Cerebellar cortex (tissue), 1 donor: ENCODE data around the gene CHPF2.

Experiments
- DNase-seq: peaks from one replicate; pipeline ENCODE4 v3.0.0-alpha.2; 2015; ENCODE audit warnings: low spot score

The CHPF2 gene

DNA sequence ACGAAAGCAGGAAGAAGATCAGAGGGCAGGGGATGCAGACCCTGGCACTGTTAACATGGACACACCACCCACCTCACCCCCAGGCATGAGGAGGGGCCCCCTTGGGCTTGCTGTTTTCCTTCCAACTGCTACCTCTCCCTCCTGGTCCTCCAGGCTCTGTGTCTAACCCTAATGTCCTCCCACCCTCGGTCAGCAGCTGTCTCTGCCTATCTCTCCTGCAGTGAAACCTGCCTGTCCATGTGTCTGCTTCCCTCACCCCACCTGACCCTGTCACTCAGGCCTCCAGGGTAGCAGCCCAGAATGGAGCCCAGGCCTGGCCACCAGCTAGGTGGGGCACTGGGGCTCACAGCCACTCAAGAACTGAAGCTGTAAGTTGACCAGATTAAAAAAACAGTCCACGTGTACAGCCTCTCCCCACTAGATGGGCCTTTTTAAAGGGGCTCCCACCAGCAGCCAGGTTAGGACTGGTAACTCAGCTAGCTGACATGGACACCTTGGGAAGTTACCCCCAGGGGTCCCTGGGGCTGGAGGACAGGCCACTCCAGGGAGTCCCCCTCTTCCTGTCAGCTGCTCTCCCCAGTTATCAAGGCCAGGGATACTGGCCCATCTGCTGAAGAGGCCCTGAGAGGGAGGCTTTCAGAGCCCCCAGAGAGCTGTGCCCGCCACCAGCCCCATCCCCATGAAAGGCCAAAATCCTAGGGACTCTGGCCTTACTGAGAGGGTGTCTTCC, 14.7 kb downstream of the CHPF2 start:
- peak; percentile 51 for DNase-seq

DNA sequence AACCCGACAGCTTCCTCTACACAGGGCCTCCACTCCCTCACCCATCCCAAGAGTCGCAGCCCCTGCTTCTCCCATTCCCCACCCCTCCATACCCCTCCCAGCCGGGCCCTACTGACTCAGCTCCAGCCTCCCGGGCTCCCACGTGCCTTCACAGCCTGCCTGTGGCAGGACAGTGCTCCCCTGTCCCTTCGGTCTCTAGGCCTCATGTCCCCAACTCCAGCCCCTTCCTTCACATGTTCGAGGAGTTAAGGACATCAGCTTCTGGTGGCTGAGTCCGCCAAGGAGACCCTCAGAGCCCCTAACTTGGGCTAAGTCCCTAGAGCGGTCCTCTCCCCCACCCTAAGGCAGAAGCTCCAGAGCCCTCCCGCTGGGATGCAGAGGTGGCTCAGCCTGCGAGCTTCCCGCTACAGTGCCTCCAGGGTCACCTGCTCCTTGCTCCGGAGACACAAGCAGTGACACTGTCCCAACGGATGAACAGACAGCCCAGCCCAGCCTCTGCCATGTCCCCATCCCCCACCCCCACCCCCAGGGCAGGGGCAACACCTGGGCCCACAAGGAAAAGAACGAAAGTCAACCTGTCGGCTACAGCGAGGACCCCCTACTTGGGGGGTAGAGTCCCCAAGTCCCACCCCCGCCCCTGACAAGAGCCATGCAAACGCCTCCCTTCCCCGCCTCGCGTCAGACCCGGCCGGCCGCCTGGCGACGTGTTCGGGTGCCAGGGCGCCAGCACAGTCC, 15.5 kb downstream of the CHPF2 start:
- peak; percentile 48 for DNase-seq

DNA sequence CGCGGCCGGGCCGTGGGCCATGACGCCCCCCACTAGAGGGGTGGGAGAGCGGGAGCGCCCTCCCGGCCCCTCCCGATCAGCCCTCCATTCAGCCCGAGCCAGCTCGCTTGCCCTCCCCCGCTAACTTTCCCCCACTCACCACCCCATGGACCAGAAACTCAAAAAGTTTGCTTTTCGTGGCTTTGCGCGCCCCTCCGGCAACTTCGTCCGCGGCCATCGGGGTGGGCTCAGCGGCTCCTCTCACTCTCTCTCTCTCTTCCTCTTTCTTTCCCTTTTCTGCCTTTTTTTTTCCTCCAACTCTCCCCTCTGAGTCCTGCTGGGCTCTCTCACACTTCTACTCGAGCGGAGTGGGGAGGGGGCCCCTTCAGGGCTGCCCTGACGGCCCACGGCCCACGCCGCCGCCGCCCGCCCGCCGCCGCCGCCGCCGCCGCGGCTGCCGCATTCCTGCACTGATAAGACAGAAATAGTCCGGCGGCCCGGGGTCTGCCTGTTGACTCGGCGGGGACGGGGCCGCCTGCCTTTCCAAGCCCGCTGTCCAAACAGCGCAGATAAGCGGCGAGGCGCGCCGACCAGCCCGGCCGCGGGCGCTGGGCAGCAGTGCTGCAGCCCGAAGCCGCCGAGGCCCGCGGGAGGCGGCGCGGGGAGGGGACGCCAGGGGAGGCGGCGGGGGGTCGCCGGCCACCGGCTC, 16.2 kb downstream of the CHPF2 start, which contains the start of gene SMARCD3:
SMARCD3 (minus strand) TSS at position 349 of the 688 bp plus-strand sequence; CDS start at position 217, 132 bp downstream.
- peak; percentile 53 for DNase-seq

DNA sequence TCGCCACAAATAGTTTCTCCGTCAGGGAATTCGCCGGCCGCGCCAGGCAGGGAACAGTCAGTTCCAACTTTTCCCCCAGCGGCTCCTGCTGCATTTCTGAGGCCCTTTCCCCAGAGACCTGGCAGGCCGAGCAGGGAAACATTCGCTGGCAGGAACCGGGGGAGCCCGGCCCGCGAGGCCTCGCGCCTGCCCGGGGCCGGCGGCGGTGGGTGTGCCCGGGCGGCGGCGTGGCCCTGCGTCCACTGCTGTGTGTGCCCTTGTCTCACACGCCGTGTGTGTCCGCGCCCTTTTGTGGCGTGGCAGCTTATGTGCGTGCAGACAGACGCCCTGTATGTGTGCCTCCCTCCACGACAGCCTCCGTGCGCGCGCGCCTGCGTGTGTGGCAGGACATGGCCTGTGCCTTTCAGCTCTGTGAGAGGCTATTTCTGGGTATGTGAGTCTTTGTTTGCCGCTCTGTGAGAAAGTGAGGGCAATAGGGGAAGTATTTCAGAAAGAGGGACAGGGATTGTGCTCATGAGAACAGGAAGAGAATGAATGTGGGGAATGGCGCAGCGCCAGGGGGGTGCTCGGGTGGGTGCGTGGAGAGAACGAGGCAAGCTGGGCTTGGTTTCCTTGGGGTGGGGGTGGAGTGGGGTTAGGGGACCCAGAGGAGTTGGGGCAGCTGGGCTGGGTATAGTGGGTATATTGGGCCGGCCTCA, 16.9 kb downstream of the CHPF2 start:
- DNase-seq, result peak; percentile 59

DNA sequence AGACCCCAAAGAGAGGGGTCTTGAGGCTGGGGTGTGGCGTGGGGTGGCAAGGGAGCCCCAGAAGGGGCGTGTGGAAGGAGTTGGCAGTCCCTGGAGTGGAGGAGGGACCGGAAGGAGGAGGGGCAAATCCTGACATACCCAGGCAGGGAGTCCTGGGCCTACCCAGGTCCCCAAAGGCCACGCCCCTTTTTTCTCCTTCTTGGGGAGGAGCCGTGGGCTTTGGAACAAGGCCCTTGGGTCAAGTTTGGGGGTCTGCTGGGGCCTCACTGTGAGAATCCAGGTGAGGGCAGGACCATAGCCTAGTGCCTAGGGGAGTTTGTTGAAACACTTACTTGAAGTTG, 17.4 kb downstream of the CHPF2 start:
- DNase-seq, result peak; percentile 67

DNA sequence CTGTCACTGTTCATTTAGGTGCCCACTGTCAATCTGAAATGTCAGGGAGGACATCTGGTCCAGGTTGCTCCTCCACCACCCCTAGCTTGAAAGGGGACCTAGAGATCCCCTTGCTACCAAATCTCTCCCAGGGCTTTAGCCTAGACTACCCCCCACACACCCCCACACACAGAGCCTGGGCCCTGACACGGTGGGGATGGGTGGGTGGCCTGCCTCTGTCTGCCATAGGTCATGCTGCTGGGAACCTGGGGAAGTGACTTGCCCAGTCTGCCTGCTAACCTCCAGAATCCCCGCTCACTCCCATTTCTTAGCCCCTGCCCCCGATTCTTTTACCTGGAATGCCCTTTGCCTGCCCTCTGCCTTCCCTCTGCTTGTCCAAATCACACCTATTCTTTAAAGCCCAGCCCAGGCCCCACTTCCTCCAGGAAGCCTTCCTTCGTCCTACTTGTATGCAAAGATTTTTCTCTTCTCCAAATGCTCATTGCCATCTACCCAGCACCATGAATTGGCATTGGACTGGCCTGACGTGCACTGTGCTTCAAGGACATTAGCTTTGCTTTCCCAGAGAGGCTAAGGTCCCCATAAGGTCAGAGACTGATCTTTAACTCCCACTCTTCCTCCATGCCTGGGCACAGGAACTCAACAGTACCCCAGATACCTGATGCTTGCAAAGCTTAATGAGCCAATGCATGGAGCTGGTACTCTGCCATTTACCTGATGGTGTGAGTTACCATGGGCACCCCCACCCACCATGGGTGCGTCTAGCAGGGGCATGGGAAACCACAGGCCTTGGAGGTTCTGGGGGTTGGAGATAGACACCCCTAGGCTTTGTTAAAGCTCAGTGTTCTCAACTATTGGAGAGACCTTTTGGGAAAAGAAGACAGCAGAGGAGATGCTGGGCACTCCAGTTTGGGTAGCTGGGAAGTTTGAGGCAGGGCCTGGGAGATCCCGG, 18.2 kb downstream of the CHPF2 start:
- peak; percentile 8 for DNase-seq

DNA sequence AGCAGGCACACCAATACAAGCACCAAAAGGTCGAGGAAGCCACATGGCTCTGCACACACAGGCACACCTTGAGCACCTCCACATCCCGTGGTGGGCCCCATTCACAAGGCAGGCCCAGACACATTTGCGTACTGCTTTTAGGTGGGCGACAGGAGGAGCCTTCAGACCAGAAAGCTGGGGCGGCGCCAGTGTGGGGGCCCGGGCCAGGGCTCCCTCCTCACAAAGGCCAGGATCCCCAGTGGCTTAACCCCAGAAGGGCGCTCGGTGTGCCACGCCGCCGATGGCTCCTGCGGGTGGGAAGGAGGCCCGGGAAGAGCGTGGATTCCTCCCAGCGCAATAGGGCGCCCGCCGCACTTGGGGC, 19.0 kb downstream of the CHPF2 start:
- DNase-seq, result no peak

DNA sequence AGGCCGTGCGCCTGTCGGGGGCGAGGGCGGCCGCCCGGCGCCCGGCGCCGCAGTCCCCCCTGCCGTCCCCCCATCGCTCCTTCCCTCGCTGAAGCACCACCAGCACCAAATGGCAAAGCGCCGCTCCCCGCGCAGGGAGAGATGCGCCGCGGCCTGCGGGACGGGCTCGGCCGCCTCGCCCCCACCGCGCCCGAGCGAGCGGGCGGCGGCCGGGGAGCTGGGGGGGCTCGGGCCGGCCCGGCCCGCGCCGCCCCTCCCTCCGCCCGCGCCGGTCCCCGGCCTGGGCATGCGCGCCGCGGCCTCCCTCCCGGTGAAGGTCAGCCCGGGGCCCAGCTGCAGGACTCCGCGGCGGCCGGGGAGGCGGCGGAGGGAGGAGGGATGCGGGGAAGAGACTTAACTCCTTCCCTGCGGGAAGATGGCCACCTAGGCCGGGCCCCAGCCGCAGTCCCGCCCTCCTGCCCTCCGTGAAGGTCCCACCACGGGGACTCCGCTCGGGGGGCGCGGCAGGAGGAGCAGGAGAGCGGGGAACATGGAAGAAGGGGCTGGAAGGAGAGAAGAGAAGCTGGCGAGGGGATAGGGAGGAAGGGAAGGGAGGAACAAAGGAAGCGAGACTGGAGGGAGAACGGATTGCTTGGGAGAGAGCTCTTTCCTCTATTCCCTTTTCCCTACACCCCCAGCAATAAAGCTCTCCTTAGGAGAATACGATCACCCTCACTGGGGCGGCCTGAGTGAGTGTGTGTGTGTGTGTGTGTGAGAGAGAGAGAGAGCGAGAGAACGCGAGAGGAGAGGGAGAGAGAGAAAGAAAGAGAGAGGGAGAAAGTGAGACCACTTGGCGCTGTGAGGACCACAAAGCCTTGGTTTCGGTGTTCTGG, 19.6 kb downstream of the CHPF2 start:
- peak; percentile 67 for DNase-seq

DNA sequence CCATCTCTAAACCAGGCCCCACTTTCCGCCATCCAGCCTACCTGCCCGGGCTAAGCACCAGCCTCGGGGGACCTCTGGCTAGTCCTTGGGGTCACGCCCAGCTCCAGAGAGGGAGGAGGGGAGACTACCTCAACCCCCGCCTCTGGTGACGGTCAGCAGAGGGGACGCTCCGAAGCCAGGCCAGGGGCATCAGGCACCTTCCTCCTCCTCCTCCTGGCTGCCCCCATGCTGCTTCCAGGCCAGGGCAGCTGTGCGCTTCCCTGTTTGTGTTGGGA, 20.2 kb downstream of the CHPF2 start:
- no peak for DNase-seq

DNA sequence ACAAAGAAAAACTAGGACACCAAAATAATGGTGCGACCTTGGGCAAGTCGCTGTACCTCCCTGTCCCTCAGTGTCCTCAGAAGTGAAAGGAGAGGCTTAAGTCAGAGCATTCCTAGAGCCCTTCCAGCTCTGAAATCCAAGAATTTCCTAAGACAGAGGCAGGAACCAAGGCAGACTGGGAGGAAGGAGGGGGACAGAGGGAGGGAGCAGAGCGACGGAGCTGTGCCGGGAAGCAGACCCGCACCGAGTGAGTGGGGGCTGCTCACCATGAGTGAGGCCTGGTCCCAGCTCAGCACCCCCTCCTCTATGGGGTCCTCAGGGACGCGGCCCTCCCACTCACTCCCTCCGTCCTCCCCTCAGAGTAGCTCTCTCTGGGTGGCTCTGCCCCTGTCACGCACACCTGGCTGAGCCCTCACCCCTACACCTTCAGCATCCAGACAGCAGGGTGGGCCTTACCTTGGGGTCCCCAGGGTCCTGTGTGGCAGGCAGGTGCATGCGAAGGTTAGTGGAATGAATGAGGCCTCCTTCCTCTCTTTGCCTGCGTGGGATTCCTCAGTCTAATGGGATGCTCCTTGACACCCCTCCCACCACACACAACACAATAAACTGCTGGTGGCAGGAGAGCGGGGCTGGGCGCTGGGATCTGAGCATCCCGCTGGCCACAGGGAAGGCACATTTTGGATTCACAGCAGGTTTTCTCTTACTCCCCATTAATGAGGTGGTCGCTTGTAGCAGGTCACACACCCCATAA, 20.9 kb downstream of the CHPF2 start:
- DNase-seq, result peak; percentile 30

DNA sequence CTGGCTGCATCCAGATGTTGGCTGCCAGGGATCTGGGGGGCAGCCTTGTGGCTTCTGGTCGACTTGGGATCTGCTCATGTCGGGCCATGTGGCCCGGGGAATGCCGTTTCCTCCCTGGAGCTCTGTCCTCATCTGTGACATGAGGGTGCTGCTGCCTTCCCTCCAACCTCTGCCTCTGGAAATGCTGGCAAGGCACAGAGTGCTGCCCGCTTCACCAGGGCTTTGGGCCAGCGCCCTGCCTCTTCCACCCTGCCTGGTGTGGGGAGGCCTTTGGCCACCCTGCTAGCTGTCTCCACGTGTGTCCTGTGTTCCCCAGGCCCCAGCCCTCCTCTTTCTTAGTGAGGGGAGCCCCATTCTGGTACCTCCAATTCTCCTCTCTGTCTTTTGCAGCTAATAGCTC, 22.0 kb downstream of the CHPF2 start:
- DNase-seq, result no peak

DNA sequence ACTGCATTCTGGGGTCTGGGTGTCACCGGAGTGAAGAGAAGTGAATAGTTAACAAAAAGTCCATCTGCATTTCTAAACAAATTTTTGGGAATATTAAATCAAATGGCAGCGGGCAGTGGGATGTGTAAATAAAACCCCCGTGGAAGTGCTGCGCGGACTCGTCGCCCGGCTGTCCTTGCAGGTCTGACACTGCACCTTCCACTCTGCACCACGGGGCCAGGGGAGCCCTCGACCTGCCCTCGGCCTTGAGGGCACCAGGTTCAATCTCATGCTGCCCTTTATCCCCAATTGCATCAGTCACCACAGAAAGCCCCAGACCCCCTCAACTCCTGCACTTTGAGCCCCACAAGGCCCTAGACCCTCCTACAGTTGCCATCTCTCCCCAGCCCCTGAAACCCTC, 22.6 kb downstream of the CHPF2 start:
- DNase-seq, result no peak

DNA sequence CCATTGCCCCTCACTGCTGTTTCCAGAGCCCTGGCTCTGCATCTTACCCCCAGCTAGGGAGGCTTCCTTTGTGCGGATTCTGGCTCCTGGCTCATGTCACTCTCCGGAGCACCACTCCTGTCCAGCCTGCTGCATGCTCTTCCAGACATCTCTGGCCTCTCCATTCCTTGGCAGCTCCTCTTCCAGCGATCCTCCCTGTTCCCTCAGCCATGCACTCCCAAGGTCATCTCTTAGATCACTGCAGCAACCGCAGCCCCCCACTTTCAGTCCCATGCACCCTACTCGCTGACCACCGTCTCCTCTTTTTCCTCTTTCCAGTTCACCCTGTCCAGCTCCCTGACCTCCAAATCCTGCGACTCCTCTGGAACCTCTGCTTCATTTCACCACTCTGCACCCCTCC, 23.1 kb downstream of the CHPF2 start:
- DNase-seq, result no peak

DNA sequence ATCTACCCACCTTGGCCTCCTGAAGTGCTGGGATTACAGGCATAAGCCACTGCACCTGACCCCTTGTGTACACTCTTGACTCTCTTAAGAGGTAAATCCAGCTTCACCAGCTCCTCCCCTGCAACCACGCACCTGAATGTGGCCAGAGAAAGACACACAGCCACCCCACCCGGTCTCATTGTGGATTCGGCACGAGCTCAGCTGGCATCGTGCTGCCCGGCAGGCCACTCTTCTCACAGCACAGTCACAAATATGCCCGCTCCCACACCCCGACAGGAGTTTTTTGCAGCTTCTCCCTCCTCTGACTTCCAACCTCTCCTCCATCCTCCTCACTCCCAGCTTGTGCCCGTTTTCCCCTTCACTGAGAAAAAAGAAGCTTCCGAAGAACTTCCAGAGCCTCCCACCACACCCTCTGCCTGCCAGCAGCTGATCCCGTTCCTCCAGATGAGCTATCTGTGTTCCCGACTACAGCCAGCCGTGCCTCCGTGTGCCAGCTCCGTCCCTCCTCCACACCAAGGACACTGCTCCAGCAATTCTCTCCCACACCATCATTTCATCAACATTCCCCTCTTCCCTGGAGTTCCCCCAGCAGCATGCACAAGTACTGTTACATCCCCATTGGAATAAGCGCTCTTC, 24.2 kb downstream of the CHPF2 start:
- DNase-seq, result no peak

DNA sequence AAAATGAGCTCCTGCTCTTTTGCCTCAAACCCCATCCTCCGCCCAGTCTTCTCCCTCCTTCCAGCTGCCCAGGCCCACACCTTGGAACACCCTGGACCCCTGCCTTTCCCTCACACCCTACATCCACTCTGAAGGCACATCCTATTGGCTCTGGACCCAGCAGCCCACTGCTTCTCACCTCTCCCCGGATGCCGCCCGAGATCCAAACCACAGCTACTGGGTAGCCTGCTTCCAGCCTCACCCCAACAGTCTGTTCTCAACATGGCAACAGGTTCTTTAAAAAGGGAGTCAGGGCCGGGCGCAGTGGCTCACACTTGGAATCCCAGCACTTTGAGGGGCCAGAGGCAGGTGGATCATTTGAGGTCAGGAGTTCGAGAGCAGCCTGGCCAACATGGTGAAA, 25.7 kb downstream of the CHPF2 start:
- DNase-seq, result no peak

DNA sequence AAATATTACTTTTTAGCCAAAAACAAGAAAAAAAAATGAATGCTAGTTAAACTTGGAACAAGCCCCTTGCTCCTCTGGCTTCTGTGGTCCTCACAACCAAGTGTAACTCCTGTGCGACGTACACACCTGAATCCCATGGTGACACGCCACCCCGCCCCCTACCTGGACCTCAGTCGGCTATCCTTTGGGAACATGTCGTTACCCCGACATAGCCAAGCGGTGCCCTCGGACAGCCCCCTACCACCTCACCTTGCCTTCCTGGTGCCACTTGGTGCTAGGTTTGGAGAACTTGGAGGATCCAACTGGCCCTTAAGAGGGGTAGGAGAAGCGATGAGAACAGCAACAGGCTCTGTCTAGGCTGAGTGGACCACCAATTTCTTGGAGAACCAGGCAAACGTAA, 28.2 kb downstream of the CHPF2 start:
- DNase-seq, result no peak

DNA sequence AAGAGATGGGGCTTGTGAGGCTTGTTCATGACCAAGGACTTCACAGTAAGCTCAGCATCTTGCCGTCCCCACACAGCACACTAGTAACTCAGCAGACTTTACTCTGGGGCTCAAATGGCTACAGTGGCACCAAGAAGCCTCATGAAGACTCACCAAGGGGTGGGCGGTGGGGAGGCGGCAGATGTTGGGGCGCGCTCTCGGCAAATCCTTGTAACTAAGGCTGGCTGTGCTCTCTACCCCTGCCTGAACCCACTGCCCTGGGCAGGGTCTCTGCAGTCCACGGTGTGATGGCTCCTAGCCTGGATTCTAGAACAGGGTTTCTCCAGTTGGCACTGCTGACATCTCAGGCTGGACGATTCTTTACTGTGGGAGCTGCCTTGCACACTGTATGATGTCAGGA, 28.6 kb downstream of the CHPF2 start:
- DNase-seq, result no peak

DNA sequence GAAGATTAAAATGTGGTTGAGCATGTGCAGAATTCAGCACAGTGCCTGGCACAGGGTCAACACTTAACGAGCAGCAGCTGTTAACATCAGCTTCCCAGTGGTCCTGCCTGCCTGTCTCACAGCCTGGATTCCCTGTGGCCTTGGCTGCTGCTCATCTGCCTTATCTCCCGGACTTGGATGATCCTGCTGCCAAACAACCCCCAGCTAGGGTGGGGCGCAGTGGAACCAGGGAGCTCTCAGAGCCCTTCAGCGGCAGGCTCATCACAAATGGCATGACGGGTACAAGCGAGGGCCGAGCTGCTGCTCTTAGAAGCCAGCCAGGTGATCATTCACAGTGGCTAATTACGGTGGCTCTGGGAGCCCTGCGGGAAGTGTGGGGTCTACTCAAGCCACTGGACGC, 29.2 kb downstream of the CHPF2 start:
- no peak for DNase-seq

DNA sequence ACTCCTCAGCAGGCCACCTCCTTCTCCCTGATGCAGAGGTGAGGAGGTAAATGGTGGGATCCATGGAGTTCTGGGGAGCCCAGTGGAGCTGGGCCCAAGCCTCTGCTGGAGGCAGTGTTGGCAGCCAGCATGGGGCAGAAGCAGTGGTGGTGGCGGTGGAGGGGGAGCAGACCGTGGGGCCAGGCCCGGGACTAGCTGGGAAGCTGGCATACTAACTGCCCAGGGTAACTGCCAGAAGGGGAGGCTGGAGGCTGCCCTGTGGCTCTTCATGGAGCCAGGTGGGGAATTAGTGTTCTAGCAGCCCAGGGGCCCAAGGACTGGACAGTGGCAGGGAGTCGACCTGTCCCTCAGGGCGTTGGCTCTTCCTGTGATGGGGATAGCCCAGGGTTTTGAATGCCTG, 32.3 kb downstream of the CHPF2 start:
- DNase-seq, result no peak
